ENCODE measurements around the gene RAPGEF3.

The RAPGEF3 gene

GRCh38 chr12:47758834-47759690 is at the start of gene RAPGEF3:
TSS of gene RAPGEF3 (minus strand) at chr12:47758880. CDS start at chr12:47758556, 324 bp downstream.
- DNase-seq = peak; percentile 65

- DNase-seq = peak; percentile 71
Observed at GRCh38 chr12:47808050-47808449, 49.4 kb upstream of the RAPGEF3 start.

GRCh38 chr12:47807338-47807737 is 48.7 kb upstream of the RAPGEF3 start:
- no peak for DNase-seq

- no peak for DNase-seq
Observed at GRCh38 chr12:47805417-47805816, 46.7 kb upstream of the RAPGEF3 start.

GRCh38 chr12:47804171-47804570 is 45.5 kb upstream of the RAPGEF3 start:
- DNase-seq = no peak

GRCh38 chr12:47803191-47803875 is 44.7 kb upstream of the RAPGEF3 start:
- no peak for DNase-seq

GRCh38 chr12:47802312-47802711 is 43.6 kb upstream of the RAPGEF3 start:
- DNase-seq = no peak

GRCh38 chr12:47801904-47802246 is 43.2 kb upstream of the RAPGEF3 start:
- DNase-seq = no peak

GRCh38 chr12:47801170-47801903 is 42.7 kb upstream of the RAPGEF3 start:
- no peak for DNase-seq

- no peak for DNase-seq
Observed at GRCh38 chr12:47800582-47800981, 41.9 kb upstream of the RAPGEF3 start.

GRCh38 chr12:47799357-47799955 is 40.8 kb upstream of the RAPGEF3 start:
- no peak for DNase-seq

GRCh38 chr12:47798382-47798948 is 39.8 kb upstream of the RAPGEF3 start:
- no peak for DNase-seq

- DNase-seq = no peak
Observed at GRCh38 chr12:47797441-47797840, 38.8 kb upstream of the RAPGEF3 start.

- DNase-seq = no peak
Observed at GRCh38 chr12:47795814-47796411, 37.2 kb upstream of the RAPGEF3 start.

- DNase-seq = no peak
Observed at GRCh38 chr12:47795121-47795813, 36.6 kb upstream of the RAPGEF3 start.

GRCh38 chr12:47794679-47795078 is 36.0 kb upstream of the RAPGEF3 start:
- DNase-seq = no peak

GRCh38 chr12:47793015-47793681 is 34.5 kb upstream of the RAPGEF3 start:
- DNase-seq = no peak

GRCh38 chr12:47791874-47792273 is 33.2 kb upstream of the RAPGEF3 start:
- DNase-seq = no peak

- DNase-seq = no peak
Observed at GRCh38 chr12:47791351-47791746, 32.7 kb upstream of the RAPGEF3 start.

- no peak for DNase-seq
Observed at GRCh38 chr12:47790676-47791350, 32.1 kb upstream of the RAPGEF3 start.

Data from stimulated activated CD4-positive, alpha-beta T cell treated with anti-CD3 and anti-CD28 coated beads, Interleukin-12 subunit alpha, Interleukin-12 subunit beta, amount 100 ng/mL, for 4 hours (primary cell).